H1 (cell line): Measurements from ENCODE around the gene ADSS1. TPM values are rescaled to one million over a fixed set of nuclear protein-coding genes. Genes with fewer than 3 reads are reported as not detected.

Source experiments
- CTCF ChIA-PET: fragments of 300-600 bp; sonication (Branson Sonifier 250); formaldehyde crosslinking; loops from one replicate; lab custom pipeline; 2021; ENCODE audit not compliant: partially characterized antibody; lab: Charles Lee
- POLR2A ChIA-PET: fragments of 300-600 bp; sonication (Branson Sonifier 250); formaldehyde crosslinking; loops from one replicate; lab custom pipeline; 2021; ENCODE audit warnings: inconsistent platforms; ENCODE audit not compliant: partially characterized antibody; lab: Charles Lee
- DNase-seq, 2 experiments: peaks; one replicate each; pipeline versions ENCODE4 v3.0.0 to v3.0.0-alpha.2; 2010 to 2022; ENCODE audit warnings: low spot score in 2 of 2, low read depth in 1 of 2, mixed read lengths in 1 of 2
- FAIRE-seq: peaks from 2 replicates; lab custom pipeline; 2011; peaks lifted over from hg19 to GRCh38; lab: Jason Lieb, UNC
- H2AFZ ChIP-seq: 2 replicates; pipeline ENCODE4 v1.8.1; 2012; ENCODE audit warnings: low read length, inconsistent platforms
- H2AK5ac ChIP-seq: 2 replicates; pipeline ENCODE4 v1.6.1; 2013; ENCODE audit warnings: low read depth, low read length
- H2BK120ac ChIP-seq: replicated peaks from 2 replicates; pipeline ENCODE3; 2013; ENCODE audit warnings: low read depth, low read length, inconsistent platforms
- H2BK12ac ChIP-seq: 2 replicates; pipeline ENCODE4 v1.6.1; 2013; ENCODE audit warnings: low read depth, low read length
- H2BK15ac ChIP-seq: 2 replicates; pipeline ENCODE4 v1.6.1; 2013; ENCODE audit warnings: low read length
- H2BK20ac ChIP-seq: 2 replicates; pipeline ENCODE4 v1.6.1; 2013; ENCODE audit warnings: low read length
- H2BK5ac ChIP-seq: 2 replicates; pipeline ENCODE4 v1.6.1; 2013; ENCODE audit warnings: low read depth, low read length
- H3K14ac ChIP-seq: 2 replicates; pipeline ENCODE4 v1.6.1; 2013; ENCODE audit warnings: inconsistent platforms; ENCODE audit not compliant: insufficient read length
- H3K18ac ChIP-seq: 2 replicates; pipeline ENCODE4 v1.6.1; 2013; ENCODE audit warnings: low read length; ENCODE audit errors: extremely low read depth
- H3K23ac ChIP-seq: 2 replicates; pipeline ENCODE4 v1.6.1; 2013; ENCODE audit warnings: inconsistent platforms; ENCODE audit not compliant: insufficient read length
- H3K23me2 ChIP-seq: 2 replicates; pipeline ENCODE4 v1.6.1; 2013; ENCODE audit warnings: low read depth, low read length
- H3K27ac ChIP-seq: 2 replicates; pipeline ENCODE4 v1.6.1; 2011; ENCODE audit warnings: low read depth, low read length, inconsistent platforms
- H3K27me3 ChIP-seq, 4 experiments: replicated peaks in 1 of 4; 1 replicate in 1 of 4; 2 replicates in 3 of 4; pipeline versions ENCODE4 v1.6.1 to v1.8.1; 2011 to 2013; ENCODE audit warnings: low read length in 3 of 4, mild to moderate bottlenecking in 3 of 4, inconsistent platforms in 2 of 4, mixed read lengths in 2 of 4, moderate library complexity in 1 of 4; ENCODE audit not compliant: control insufficient read depth in 3 of 4, insufficient read depth in 3 of 4; ENCODE audit errors: extremely low read depth in 1 of 4
- H3K36me3 ChIP-seq, 4 experiments: 2 replicates each; pipeline versions ENCODE4 v1.6.1 to v1.8.1; 2011 to 2013; ENCODE audit warnings: mild to moderate bottlenecking in 4 of 4, low read length in 3 of 4, moderate library complexity in 2 of 4, control low read depth in 1 of 4, inconsistent platforms in 1 of 4; ENCODE audit not compliant: insufficient read depth in 4 of 4, control insufficient read depth in 2 of 4
- H3K4ac ChIP-seq: replicated peaks from 2 replicates; pipeline ENCODE3; 2013; ENCODE audit warnings: low read length, low read depth, mixed read lengths, inconsistent platforms; ENCODE audit not compliant: insufficient read length
- H3K4me1 ChIP-seq, 4 experiments: replicated peaks in 1 of 4; 1 replicate in 1 of 4; 2 replicates in 3 of 4; pipeline versions ENCODE4 v1.6.1 to v1.8.1; 2011 to 2013; ENCODE audit warnings: low read length in 3 of 4, inconsistent platforms in 2 of 4, mixed read lengths in 1 of 4; ENCODE audit not compliant: insufficient read depth in 4 of 4, control insufficient read depth in 3 of 4
- H3K4me2 ChIP-seq, 2 experiments: 2 replicates each; pipeline versions ENCODE4 v1.6.1 to v1.8.1; 2011 to 2013; ENCODE audit warnings: low read depth in 2 of 2, low read length in 2 of 2, control low read depth in 1 of 2, inconsistent platforms in 1 of 2, mild to moderate bottlenecking in 1 of 2; ENCODE audit not compliant: insufficient read depth in 1 of 2
- H3K4me3 ChIP-seq, 4 experiments: fragments of 200-600, 300-600 bp in 1 of 4; sonication (generic), shearing (Covaris generic), sonication (Bioruptor Twin) in 1 of 4; 2 replicates each; pipeline versions ENCODE4 v1.5.1 to v1.8.1; 2011 to 2016; ENCODE audit warnings: low read length in 4 of 4, low read depth in 3 of 4, control low read depth in 2 of 4, inconsistent platforms in 2 of 4, mild to moderate bottlenecking in 2 of 4, mixed read lengths in 1 of 4, moderate library complexity in 1 of 4; ENCODE audit not compliant: insufficient read depth in 2 of 4; ENCODE audit errors: extremely low read depth in 1 of 4
- H3K56ac ChIP-seq: replicated peaks from 2 replicates; pipeline ENCODE3; 2013; ENCODE audit warnings: low read depth, mild to moderate bottlenecking, mixed read lengths, low read length, inconsistent platforms; ENCODE audit not compliant: insufficient read length
- H3K79me1 ChIP-seq: 2 replicates; pipeline ENCODE4 v1.6.1; 2013; ENCODE audit warnings: low read depth, low read length, control low read depth
- H3K79me2 ChIP-seq, 2 experiments: 2 replicates each; pipeline versions ENCODE4 v1.6.1 to v1.8.1; 2012 to 2013; ENCODE audit warnings: low read length in 2 of 2, mild to moderate bottlenecking in 2 of 2, inconsistent platforms in 1 of 2; ENCODE audit not compliant: insufficient read depth in 2 of 2, control insufficient read depth in 1 of 2
- H3K9ac ChIP-seq, 4 experiments: replicated peaks in 1 of 4; 1 replicate in 1 of 4; 2 replicates in 3 of 4; pipeline versions ENCODE4 v1.6.1 to v1.8.1; 2011 to 2013; ENCODE audit warnings: low read depth in 3 of 4, low read length in 3 of 4, control low read depth in 2 of 4, mild to moderate bottlenecking in 2 of 4, moderate library complexity in 2 of 4, inconsistent platforms in 1 of 4; ENCODE audit errors: extremely low read depth in 1 of 4
- H3K9me3 ChIP-seq, 2 experiments: 2 replicates each; pipeline versions ENCODE4 v1.6.1 to v1.8.1; 2012 to 2013; ENCODE audit warnings: mild to moderate bottlenecking in 2 of 2, moderate library complexity in 2 of 2, control low read depth in 1 of 2, inconsistent platforms in 1 of 2, low read depth in 1 of 2, low read length in 1 of 2, mixed read lengths in 1 of 2; ENCODE audit not compliant: insufficient read depth in 2 of 2
- H4K20me1 ChIP-seq, 2 experiments: replicated peaks in 1 of 2; 2 replicates each; pipeline versions ENCODE3 to v1.8.1; 2011 to 2013; ENCODE audit warnings: inconsistent platforms in 2 of 2, low read length in 2 of 2, mild to moderate bottlenecking in 1 of 2; ENCODE audit not compliant: insufficient read depth in 2 of 2, control insufficient read depth in 1 of 2
- H4K5ac ChIP-seq: 2 replicates; pipeline ENCODE4 v1.6.1; 2013; ENCODE audit warnings: low read length, low read depth, mixed read lengths, inconsistent platforms; ENCODE audit not compliant: insufficient read length
- H4K8ac ChIP-seq: 2 replicates; pipeline ENCODE4 v1.8.0; 2013; ENCODE audit warnings: mild to moderate bottlenecking, moderate library complexity, low read length, inconsistent platforms; ENCODE audit not compliant: insufficient read depth; ENCODE audit errors: extremely low read depth
- H4K91ac ChIP-seq: replicated peaks from 2 replicates; pipeline ENCODE3; 2013; ENCODE audit warnings: low read length, mixed read lengths, inconsistent platforms; ENCODE audit not compliant: insufficient read length
- CHD2 ChIP-seq: IDR thresholded peaks from 2 replicates; pipeline ENCODE4 v1.6.1; 2012; ENCODE audit warnings: low read length, improper control_type of control experiment
- CREB1 ChIP-seq: IDR thresholded peaks from 2 replicates; pipeline ENCODE4 v1.6.1; 2012; ENCODE audit warnings: inconsistent platforms
- EZH2 ChIP-seq: fragments of 200-600 bp; sonication (generic); IDR thresholded peaks from 2 replicates; pipeline ENCODE4 v1.7.1; 2012; ENCODE audit warnings: low read depth, mild to moderate bottlenecking, moderate library complexity, low read length, inconsistent platforms; ENCODE audit not compliant: severe bottlenecking
- KDM1A ChIP-seq: fragments of 200-600, 300-600 bp; sonication (generic); IDR thresholded peaks from 2 replicates; pipeline ENCODE4 v1.7.1; 2016; ENCODE audit warnings: mild to moderate bottlenecking, low read length, borderline replicate concordance
- NANOG ChIP-seq: IDR thresholded peaks from 2 replicates; pipeline ENCODE4 v1.6.1; 2011; ENCODE audit warnings: low read length, low read depth, mild to moderate bottlenecking, inconsistent platforms; ENCODE audit not compliant: insufficient read depth, poor library complexity, severe bottlenecking
- TAF1 ChIP-seq: IDR thresholded peaks from 2 replicates; pipeline ENCODE4 v1.6.1; 2011; ENCODE audit warnings: mild to moderate bottlenecking, low read depth, low read length
- TAF7 ChIP-seq: optimal IDR thresholded peaks from 2 replicates; pipeline ENCODE3; 2011; ENCODE audit warnings: low read depth, mild to moderate bottlenecking, inconsistent platforms, low read length, moderate library complexity, borderline replicate concordance
- TBP ChIP-seq: IDR thresholded peaks from 2 replicates; pipeline ENCODE4 v1.6.1; 2011; ENCODE audit warnings: low read depth, low read length, improper control_type of control experiment
- WGBS, 2 experiments: shearing (Covaris generic) in 1 of 2; methylation state at CpG; one replicate each; pipeline versions ENCODE4 v1.1.6 to v1.1.7; 2013 to 2015; ENCODE audit warnings: low lambda C conversion rate in 2 of 2, mixed read lengths in 2 of 2, inconsistent platforms in 1 of 2, low coverage in 1 of 2, missing lambda C conversion rate in 1 of 2; ENCODE audit not compliant: insufficient replicate concordance in 2 of 2, insufficient coverage in 1 of 2, insufficient read length in 1 of 2; ENCODE audit errors: extremely low coverage in 1 of 2, missing lambda C conversion rate in 1 of 2; 5-methylcytosine and 5-hydroxymethylcytosine counted together
- polyA plus RNA-seq, 7 experiments: library from polyadenylated mRNA; depleted of rRNA in 3 of 7; stranded (reverse) in 5 of 7; unstranded in 2 of 7; fragments of >200 nt in 5 of 7; fragments of 200-250 nt in 2 of 7; gene quantifications; 1 replicate in 5 of 7; 2 replicates in 1 of 7; 4 replicates in 1 of 7; pipeline versions ENCODE4 v1.2.1 to v1.2.3, GENCODE V29; 2011 to 2013; ENCODE audit warnings: missing spikeins in 2 of 7, mixed read lengths in 2 of 7
- total RNA-seq: library from RNA; stranded (reverse); fragmentation: NEBNext Ultra II Directional; extraction: Animal tissue kit (Norgen Biotek cat#: 25700); gene quantifications from 2 replicates; pipeline ENCODE4 v1.2.1, GENCODE V29; 2021
- TF ChIP-seq, protein P1 (sequence below): IDR thresholded peaks from 2 replicates; pipeline ENCODE4 v1.6.1; 2011; ENCODE audit warnings: low read length, improper control_type of control experiment

The ADSS1 gene
- total and polyA plus RNA-seq, 2 of the 8 experiments (the other 6 are each of a cell fraction or from before 2014, with no cell fraction given) = 7.1 to 7.9 TPM

DNA sequence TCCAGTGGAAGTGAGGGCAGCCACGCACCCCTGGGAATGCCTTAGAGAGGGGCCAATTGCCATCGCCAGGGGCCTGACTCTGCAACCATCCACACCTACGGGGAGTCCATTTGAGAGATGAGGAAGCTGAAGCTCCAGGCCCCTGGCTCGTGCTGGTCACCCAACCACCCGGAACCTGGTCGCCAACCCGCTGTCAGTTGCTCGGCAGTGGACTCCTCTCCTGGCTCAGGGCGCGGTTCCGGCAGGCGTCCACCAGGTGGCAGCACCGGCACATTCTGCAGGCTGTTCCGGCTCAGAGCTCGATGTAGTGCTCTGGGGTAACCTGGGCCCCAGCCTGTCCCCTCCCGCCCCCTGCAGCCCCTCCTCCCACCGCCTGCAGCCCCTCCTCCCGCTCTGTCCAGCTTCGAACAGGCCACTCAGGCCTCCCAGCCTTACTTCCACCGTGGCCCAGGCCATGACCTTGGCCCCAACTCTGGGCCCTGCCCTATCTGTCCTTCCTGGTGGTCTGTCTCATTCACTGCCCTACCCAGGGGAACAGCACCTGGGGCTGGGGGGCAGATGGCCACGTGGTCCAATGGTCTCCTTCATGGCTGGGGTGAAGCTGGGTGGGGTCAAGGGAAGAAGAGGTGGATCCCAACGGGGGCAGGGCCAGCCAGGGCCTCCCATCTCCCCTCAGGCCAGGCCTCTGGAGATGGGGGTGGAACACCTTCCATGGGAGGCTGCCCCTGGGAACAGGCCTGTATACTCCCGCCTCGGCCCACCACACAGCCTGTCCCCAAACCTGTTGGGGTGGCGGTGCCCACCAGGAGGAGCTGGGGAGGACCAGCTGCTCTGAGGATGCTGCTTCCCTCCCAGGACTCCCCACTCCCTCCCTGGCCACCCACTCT lies 44.7 kb downstream of the ADSS1 start:
- Histone ChIP-seq H2AFZ (no peak overlapping the region; the same call in 1 of the 2 replicates), H4K20me1 (peaks cover 7 to 16% of the 10 kb centered on the region in 2 experiments), H2BK15ac (peak overlapping the region; percentile 53; the same call in 1 of the 2 replicates), H3K9ac (0 out of 7 replicates have a peak overlapping the region, but pooled peaks of 1 of the 4 experiments have one; percentile 13), H3K79me2 (no peaks in the 10 kb centered on the region), H3K27me3 (no peaks in the 10 kb centered on the region), H2AK5ac (no peak overlapping the region), H3K23ac (no peak overlapping the region), H3K4me2 (peak overlapping the region; percentile 3 to 61; a peak in 3 of 4 replicates), H3K4ac (no peak overlapping the region), H4K91ac (peak overlapping the region; percentile 56), H3K56ac (peak overlapping the region; percentile 21), H2BK120ac (no peak overlapping the region), H3K4me3 (peak overlapping the region in 1 of 4 experiments; percentile 42; a peak in 1 of 8 replicates), H3K79me1 (no peaks in the 10 kb centered on the region), H4K8ac (no peak overlapping the region; the same call in 1 of the 2 replicates), H3K4me1 (peaks cover 0 to 11% (median 8%) of the 10 kb centered on the region in 4 experiments; a peak in 6 of 7 replicates), H2BK12ac (peak overlapping the region; percentile 17; the same call in 1 of the 2 replicates), H3K14ac (no peak overlapping the region), H3K23me2 (no peaks in the 10 kb centered on the region), H3K36me3 (peaks cover 0 to 24% (median 12%) of the 10 kb centered on the region in 4 experiments; a peak in 7 of 8 replicates), H2BK20ac (no peak overlapping the region), H3K18ac (peak overlapping the region; percentile 86), H4K5ac (peak overlapping the region; percentile 40), H2BK5ac (peak overlapping the region; percentile 12; the same call in 1 of the 2 replicates), H3K27ac (no peak overlapping the region), H3K9me3 (peaks cover 11 to 17% of the 10 kb centered on the region in 2 experiments; a peak in 2 of 4 replicates)
- POLR2A ChIA-PET = interaction anchor here (0.7 to 2.7 kb wide), 12 partner anchors 9 to 103 kb away, joined by 3 to 9 read pairs (median 4); partner anchors contain the start of gene SIVA1
- WGBS, 2 experiments = 27% methylated on average over 21 of the region's 25 CpGs; no CpG with 5 or more reads in 1 of the 2 experiments
- FAIRE-seq (no peak), DNase-seq (peak; percentile 80 to 100)
- CTCF ChIA-PET = interaction anchor here (0.6 to 7.8 kb wide), 34 partner anchors 9 to 286 kb away, joined by 3 to 110 read pairs (median 6); partner anchors contain the start of genes AKT1 and SIVA1
- TF ChIP-seq CHD2 = peak; percentile 42; the same call in 1 of the 2 replicates
- no peak for TF ChIP-seq EZH2
- TF ChIP-seq, protein P1, sequence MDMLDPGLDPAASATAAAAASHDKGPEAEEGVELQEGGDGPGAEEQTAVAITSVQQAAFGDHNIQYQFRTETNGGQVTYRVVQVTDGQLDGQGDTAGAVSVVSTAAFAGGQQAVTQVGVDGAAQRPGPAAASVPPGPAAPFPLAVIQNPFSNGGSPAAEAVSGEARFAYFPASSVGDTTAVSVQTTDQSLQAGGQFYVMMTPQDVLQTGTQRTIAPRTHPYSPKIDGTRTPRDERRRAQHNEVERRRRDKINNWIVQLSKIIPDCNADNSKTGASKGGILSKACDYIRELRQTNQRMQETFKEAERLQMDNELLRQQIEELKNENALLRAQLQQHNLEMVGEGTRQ = peak; percentile 48; the same call in 1 of the 2 replicates
- TF ChIP-seq KDM1A = no peak
- TF ChIP-seq TAF7 = peak; percentile 22
- TF ChIP-seq NANOG = no peak
- TF ChIP-seq TAF1 = no peak
- 0 out of 2 replicates have a peak, but pooled peaks have one; percentile 10 for TF ChIP-seq CREB1
- TF ChIP-seq TBP = peak; percentile 8; the same call in 1 of the 2 replicates
